Heart right ventricle (tissue), 16 donors: ENCODE data around the gene TSACC. TPM values are rescaled to one million over a fixed set of nuclear protein-coding genes. Genes with fewer than 3 reads are reported as not detected.

Experiments
- ATAC-seq, 8 donors: fragments of 200-7000 bp; cut with Tn5 transposase; one replicate each; pipeline ENCODE4 v1.9.1; 2020; ENCODE audit warnings: mild to moderate bottlenecking in 8 of 8, moderate library complexity in 8 of 8, moderate number of reproducible peaks in 1 of 8
- DNase-seq, 2 donors: peaks; one replicate each; pipeline ENCODE4 v3.0.0-alpha.2; 2020
- H3K27ac ChIP-seq, 10 donors: fragments of 200-600 bp; sonication (generic) in 2 of 10; one replicate each; pipeline versions ENCODE4 v1.5.0 to v1.8.0; 2020 to 2022; ENCODE audit warnings: mild to moderate bottlenecking in 3 of 10
- H3K27me3 ChIP-seq, 7 donors: fragments of 200-600 bp; one replicate each; pipeline ENCODE4 v1.8.0; 2021 to 2022; ENCODE audit warnings: mild to moderate bottlenecking in 2 of 7
- H3K36me3 ChIP-seq, 9 donors: fragments of 200-600 bp; sonication (generic) in 1 of 9; one replicate each; pipeline versions ENCODE4 v1.5.0 to v1.8.0; 2020 to 2022; ENCODE audit warnings: mild to moderate bottlenecking in 2 of 9
- H3K4me1 ChIP-seq, 9 donors: fragments of 200-600 bp; sonication (generic) in 1 of 9; one replicate each; pipeline versions ENCODE4 v1.5.0 to v1.8.0; 2020 to 2022; ENCODE audit warnings: mild to moderate bottlenecking in 4 of 9
- H3K4me3 ChIP-seq, 10 donors: fragments of 200-600 bp; sonication (generic) in 2 of 10; one replicate each; pipeline versions ENCODE4 v1.5.0 to v1.8.0; 2020 to 2022; ENCODE audit warnings: mild to moderate bottlenecking in 7 of 10, moderate library complexity in 2 of 10
- H3K9me3 ChIP-seq, 11 donors: fragments of 200-600 bp in 10 of 11; sonication (generic) in 2 of 11; one replicate each; pipeline versions ENCODE4 v1.5.0 to v1.8.0; 2013 to 2022; ENCODE audit warnings: mild to moderate bottlenecking in 2 of 11, control low read depth in 1 of 11, moderate library complexity in 1 of 11
- CTCF ChIP-seq, 9 donors: fragments of 200-600 bp; sonication (generic) in 2 of 9; IDR thresholded peaks; one replicate each; pipeline versions ENCODE4 v1.5.0 to v1.8.0; 2021 to 2022; ENCODE audit warnings: antibody characterized with exemption in 9 of 9, mild to moderate bottlenecking in 5 of 9, moderate library complexity in 1 of 9
- WGBS, 2 donors: extraction: QIAGEN DNeasy Blood & Tissue Kit; methylation state at CpG; one replicate each; pipeline ENCODE4 v1.1.7; 2013; ENCODE audit warnings: inconsistent platforms in 1 of 2; 5-methylcytosine and 5-hydroxymethylcytosine counted together
- intact Hi-C, 10 donors: fragments of 100-400 bp; cut with DNase I; formaldehyde crosslinking; loops; one replicate each; pipeline versions ENCODE4 v1.11.1 to v1.14.2; 2022
- polyA plus RNA-seq, 2 donors: library from polyadenylated mRNA; stranded (reverse); fragments of 200-250 nt; gene quantifications; one replicate each; pipeline ENCODE4 v1.2.3, GENCODE V29; 2013
- total RNA-seq, 10 donors: library from RNA; stranded (reverse); fragmentation: NEBNext Ultra II Directional in 3 of 10; extraction: Animal tissue kit (Norgen Biotek cat#: 25700) in 3 of 10; gene quantifications; one replicate each; pipeline versions ENCODE4 v1.2.1 to v1.2.4, GENCODE V29; 2021 to 2023
- donor health status: Arrhythmogenic right ventricular cardiomyopathy.
- donor health status: ischemic (EF 13 %, LVEDD 7.1; RV severe dilation, severe dysfunction).
- donor health status: healthy with polysubstance abuse.
- donor health status: DM: no; HTN: yes; CAD: no.
- donor health status: DM: no; HTN: no; CAD: no.
- donor health status: ischemic (EF 25% LVEDD 6.9; RV normal size, moderate dysfunction).
- donor health status: ischemic (EF 25% LVEDD 5.7; RV mildly dilated, moderate dysfunction).
- donor health status: healthy.
- donor health status: DM: yes; HTN: yes; CAD: no.
- donor health status: Ischemic cardiomyopathy.
- donor health status: ischemic (EF 35%, LVEDD 5.7; RV mildly dilated, moderate dysfunction).
- donor health status: nonischemic (EF 11% LVEDD 7.7; RV severe dilation, severe dysfunction).
- donor health status: DM: yes; HTN: yes; CAD: no.
- donor health status: PGD.
- donor health status: ischemic (EF 29% LVEDD 5.4; RV normal size, mild dysfunction).
- donor health status: nonischemic (EF 23%, LVEDD 6.1; RV moderate dilation, normal function).

Gene TSACC
- total and polyA plus RNA-seq, 12 donors = 0.64 to 0.79 (median 0.66) TPM; not detected in 9

GRCh38 chr1:156383023-156383422 lies 44.7 kb downstream of the TSACC start:
- intact Hi-C loops = loop anchor here in 5 of 10 donors (2.0 to 10.0 kb wide), 5 partner anchors 162 to 272 kb away; partner anchors contain the start of gene GPATCH4 (in 3 of the 5)

GRCh38 chr1:156384007-156384406 lies 45.7 kb downstream of the TSACC start:
- intact Hi-C loops = loop anchor here in 5 of 10 donors (2.0 to 10.0 kb wide), 5 partner anchors 61 to 271 kb away; partner anchors contain the start of gene GPATCH4 (in 3 of the 5)
- TF ChIP-seq CTCF (IDR thresholded peaks at IDR 0.05) = no peak
- H3K9me3 ChIP-seq = no peaks in the 10 kb centered on the region
- H3K27me3 ChIP-seq = peaks cover 0 to 34% (median 32%) of the 10 kb centered on the region in 7 donors
- 66 to 69% methylated on average over 3 of the region's 3 CpGs for WGBS, 2 donors
- ATAC-seq (no peak), DNase-seq (no peak)
- H3K36me3 ChIP-seq = no peaks in the 10 kb centered on the region
- H3K4me1 ChIP-seq = peaks cover 0 to 9% (median 0%) of the 10 kb centered on the region in 9 donors
- H3K4me3 ChIP-seq = no peak overlapping the region
- H3K27ac ChIP-seq = no peak overlapping the region

More at GRCh38 chr1:156383023-156383422, 44.7 kb downstream of the TSACC start:
- no peak overlapping the region for H3K27ac ChIP-seq
- peaks cover 0 to 4% (median 0%) of the 10 kb centered on the region in 9 donors for H3K4me1 ChIP-seq
- ATAC-seq (peak; percentile 71 to 93 (median 80)), DNase-seq (peak; percentile 51 to 55)
- H3K4me3 ChIP-seq = no peak overlapping the region
- 45 to 56% methylated on average over 9 of the region's 9 CpGs for WGBS, 2 donors
- H3K36me3 ChIP-seq = no peaks in the 10 kb centered on the region
- no peaks in the 10 kb centered on the region for H3K9me3 ChIP-seq
- H3K27me3 ChIP-seq = peaks cover 0 to 24% (median 22%) of the 10 kb centered on the region in 7 donors
- peak; percentile 52 to 83 (median 77) for TF ChIP-seq CTCF (IDR thresholded peaks at IDR 0.05)

- Histone ChIP-seq H3K4me1 (peaks cover 0 to 9% (median 0%) of the 10 kb centered on the region in 9 donors), H3K27ac (no peak overlapping the region), H3K9me3 (no peaks in the 10 kb centered on the region), H3K4me3 (no peak overlapping the region), H3K27me3 (peaks cover 0 to 41% (median 38%) of the 10 kb centered on the region in 7 donors), H3K36me3 (no peaks in the 10 kb centered on the region)
- 90 to 93% methylated on average over 5 of the region's 5 CpGs for whole genome bisulfite sequencing, 2 donors
- intact Hi-C loops = loop anchor here in 9 of 10 donors (1.0 to 10.0 kb wide), 11 partner anchors 48 to 273 kb away; partner anchors contain the start of gene GPATCH4 (in 3 of the 9)
- DNase-seq (no peak), ATAC-seq (no peak)
- TF ChIP-seq CTCF (IDR thresholded peaks at IDR 0.05) = no peak
These were observed 46.3 kb downstream of the TSACC start for GRCh38 chr1:156384658-156385057.

DNA sequence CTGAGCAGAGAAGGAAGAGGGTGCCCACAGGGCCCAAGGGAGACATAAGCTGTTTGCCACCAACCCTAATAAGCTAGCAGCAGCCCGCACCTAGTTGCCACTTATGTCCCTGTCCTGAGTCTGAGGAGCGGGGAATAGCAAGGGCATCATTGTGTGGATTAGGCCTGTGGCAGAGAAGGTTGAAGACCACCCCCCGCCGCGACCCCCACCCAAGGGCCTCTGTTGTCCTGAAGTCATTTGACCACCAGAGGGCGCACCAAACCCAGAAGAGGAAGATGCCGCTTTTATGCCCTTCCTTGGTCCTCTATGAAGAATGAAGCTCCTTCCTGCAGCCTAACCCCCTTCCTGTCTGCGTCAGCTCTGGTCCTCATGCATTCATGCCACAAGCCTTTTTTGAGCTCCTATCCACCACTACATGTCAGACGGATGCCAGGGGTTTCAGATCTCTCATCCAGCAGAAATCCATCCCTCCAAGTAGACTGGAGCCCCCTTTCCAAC lies 47.3 kb downstream of the TSACC start:
- TF ChIP-seq CTCF (IDR thresholded peaks at IDR 0.05) = peak; percentile 73 to 88 (median 84)
- H3K27ac ChIP-seq = no peak overlapping the region
- 13 to 15% methylated on average over 9 of the region's 9 CpGs for WGBS, 2 donors
- ATAC-seq (peak in 7 of 8 donors; percentile 40 to 69 (median 56)), DNase-seq (peak; percentile 45 to 54)
- peaks cover 0 to 50% (median 48%) of the 10 kb centered on the region in 7 donors for H3K27me3 ChIP-seq
- H3K36me3 ChIP-seq = no peaks in the 10 kb centered on the region
- H3K4me3 ChIP-seq = no peak overlapping the region
- H3K4me1 ChIP-seq = peaks cover 0 to 9% (median 0%) of the 10 kb centered on the region in 9 donors
- intact Hi-C loops = loop anchor here (1.0 to 10.0 kb wide), 10 partner anchors 47 to 272 kb away; partner anchors contain the start of gene GPATCH4 (in 3 of the 10)
- H3K9me3 ChIP-seq = no peaks in the 10 kb centered on the region
